Upper lobe of left lung (tissue), 6 donors: ENCODE data around the gene TNFAIP8L1. TPM values are rescaled to one million over a fixed set of nuclear protein-coding genes. Genes with fewer than 3 reads are reported as not detected.

Source experiments
- ATAC-seq, 2 donors: fragments of 200-7000 bp; cut with Tn5 transposase; one replicate each; pipeline ENCODE4 v1.9.1; 2022; ENCODE audit warnings: mild to moderate bottlenecking in 2 of 2, moderate library complexity in 2 of 2; ENCODE audit not compliant: low FRiP score in 2 of 2
- DNase-seq, 2 donors: peaks; one replicate each; pipeline ENCODE4 v3.0.0-alpha.2; 2019 to 2020
- H3K27ac ChIP-seq, 4 donors: fragments of 200-600 bp; sonication (generic); one replicate each; pipeline ENCODE4 v1.5.1; 2016 to 2019
- H3K27me3 ChIP-seq, 4 donors: fragments of 200-600 bp; sonication (generic); one replicate each; pipeline ENCODE4 v1.5.1; 2017 to 2019
- H3K36me3 ChIP-seq, 4 donors: fragments of 200-600 bp; sonication (generic); one replicate each; pipeline ENCODE4 v1.5.1; 2016 to 2019
- H3K4me1 ChIP-seq, 4 donors: fragments of 200-600 bp; sonication (generic); one replicate each; pipeline ENCODE4 v1.5.1; 2018 to 2019
- H3K4me3 ChIP-seq, 4 donors: fragments of 200-600 bp; sonication (generic); one replicate each; pipeline ENCODE4 v1.5.1; 2017 to 2019; ENCODE audit warnings: mild to moderate bottlenecking in 2 of 4, moderate library complexity in 1 of 4
- H3K9me3 ChIP-seq, 4 donors: fragments of 200-600 bp; sonication (generic); one replicate each; pipeline ENCODE4 v1.5.1; 2018 to 2019
- EP300 ChIP-seq, 4 donors: sonication (generic); formaldehyde crosslinking; IDR thresholded peaks; one replicate each; pipeline ENCODE4 v1.5.1; 2017; ENCODE audit warnings: antibody characterized with exemption in 4 of 4, control low read depth in 2 of 4
- POLR2A ChIP-seq, 4 donors: fragments of 450-650 bp; IDR thresholded peaks; one replicate each; pipeline ENCODE4 v1.5.1; 2016 to 2017; ENCODE audit warnings: antibody characterized with exemption in 4 of 4, mild to moderate bottlenecking in 2 of 4
- POLR2AphosphoS5 ChIP-seq, 2 donors: sonication (generic); formaldehyde crosslinking; IDR thresholded peaks; one replicate each; pipeline ENCODE4 v1.5.1; 2017; ENCODE audit warnings: antibody characterized with exemption in 2 of 2
- WGBS, 2 donors: methylation state at CpG; one replicate each; pipeline ENCODE4 v1.1.5; 2017 to 2018; 5-methylcytosine and 5-hydroxymethylcytosine counted together
- total RNA-seq, 6 donors: library from RNA; depleted of rRNA in 4 of 6; stranded (reverse); fragments of >200 nt in 4 of 6; gene quantifications; one replicate each; pipeline versions ENCODE4 v1.1.0 to v1.2.1, GENCODE V29; 2016 to 2021
- TF ChIP-seq, protein P1 (sequence below), 6 experiments: fragments of 450-650 bp in 4 of 6; fragments of 200-600 bp in 2 of 6; sonication (generic) in 2 of 6; IDR thresholded peaks; one replicate each; pipeline ENCODE4 v1.5.1; 2016 to 2019; ENCODE audit warnings: antibody characterized with exemption in 6 of 6
- donor health status: DM: no; HTN: no; CAD: no; lungs with moderate emphysema.
- donor health status: DM: no; HTN: yes; CAD: no; lungs with severe emphysema.

TNFAIP8L1 gene
- 10 to 100 TPM in 3 of 6 donors, 1 to 10 TPM in 3; 4.4 to 17.5 (median 11.4) TPM for total RNA-seq

DNA sequence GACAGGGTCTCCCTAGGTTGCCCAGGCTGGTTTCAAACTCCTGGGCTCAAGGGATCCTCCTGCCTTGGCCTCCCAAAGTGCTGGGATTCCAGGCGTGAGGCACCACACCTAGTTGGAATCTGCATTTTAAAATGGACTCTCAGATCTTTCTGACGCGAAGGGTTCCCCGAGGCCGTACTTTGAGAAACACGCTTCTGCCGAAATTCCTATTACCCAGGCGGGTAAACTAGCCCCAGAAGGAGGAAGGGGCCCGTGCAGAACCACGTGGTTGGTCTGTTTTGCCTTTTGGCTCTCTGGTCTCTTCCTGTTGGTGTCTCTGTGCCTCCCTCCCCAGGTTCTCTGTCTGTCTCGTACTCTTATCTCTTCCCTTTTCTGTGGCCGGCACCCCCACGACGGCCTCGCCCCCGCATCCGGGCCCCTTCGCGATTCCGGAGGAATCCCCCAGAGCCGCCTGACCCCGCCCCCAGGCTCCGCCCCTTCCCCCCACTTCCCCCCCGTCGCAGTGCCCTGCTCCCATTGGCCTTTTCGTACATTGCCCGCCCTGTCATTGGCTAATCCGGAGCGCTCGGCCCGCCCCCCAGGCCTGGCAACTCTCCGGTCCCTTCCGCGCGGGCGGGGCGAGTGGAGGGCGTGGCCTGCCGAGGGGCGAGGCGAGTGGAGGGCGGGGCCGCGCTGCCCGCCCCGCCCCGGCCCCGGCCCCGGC, at the start of gene TNFAIP8L1:
Gene TNFAIP8L1 (plus strand): TSS at position 689 of the 703 bp plus-strand sequence. CDS start 12,354 bp downstream, outside the sequence.
- Histone ChIP-seq H3K9me3 (no peaks in the 10 kb centered on the region), H3K4me3 (peak within 1 kb of the TSS; percentile 66 to 95 (median 80)), H3K4me1 (peaks cover 30 to 49% (median 39%) of the 10 kb centered on the region in 4 donors), H3K27ac (peak within 1 kb of the TSS; percentile 76 to 85 (median 82)), H3K36me3 (no peaks in the 10 kb centered on the region), H3K27me3 (no peaks in the 10 kb centered on the region)
- 4 to 6% methylated on average over 18 of the region's 49 CpGs for WGBS, 2 donors
- DNase-seq (peak; percentile 96 to 100), ATAC-seq (peak; percentile 97)
- TF ChIP-seq POLR2AphosphoS5 (IDR thresholded peaks at IDR 0.05) (peak; percentile 39 to 43), EP300 (IDR thresholded peaks at IDR 0.05) (no peak), POLR2A (IDR thresholded peaks at IDR 0.05) (peak in 2 of 4 donors; percentile 13 to 26)
- TF ChIP-seq, protein P1, sequence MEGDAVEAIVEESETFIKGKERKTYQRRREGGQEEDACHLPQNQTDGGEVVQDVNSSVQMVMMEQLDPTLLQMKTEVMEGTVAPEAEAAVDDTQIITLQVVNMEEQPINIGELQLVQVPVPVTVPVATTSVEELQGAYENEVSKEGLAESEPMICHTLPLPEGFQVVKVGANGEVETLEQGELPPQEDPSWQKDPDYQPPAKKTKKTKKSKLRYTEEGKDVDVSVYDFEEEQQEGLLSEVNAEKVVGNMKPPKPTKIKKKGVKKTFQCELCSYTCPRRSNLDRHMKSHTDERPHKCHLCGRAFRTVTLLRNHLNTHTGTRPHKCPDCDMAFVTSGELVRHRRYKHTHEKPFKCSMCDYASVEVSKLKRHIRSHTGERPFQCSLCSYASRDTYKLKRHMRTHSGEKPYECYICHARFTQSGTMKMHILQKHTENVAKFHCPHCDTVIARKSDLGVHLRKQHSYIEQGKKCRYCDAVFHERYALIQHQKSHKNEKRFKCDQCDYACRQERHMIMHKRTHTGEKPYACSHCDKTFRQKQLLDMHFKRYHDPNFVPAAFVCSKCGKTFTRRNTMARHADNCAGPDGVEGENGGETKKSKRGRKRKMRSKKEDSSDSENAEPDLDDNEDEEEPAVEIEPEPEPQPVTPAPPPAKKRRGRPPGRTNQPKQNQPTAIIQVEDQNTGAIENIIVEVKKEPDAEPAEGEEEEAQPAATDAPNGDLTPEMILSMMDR (IDR thresholded peaks at IDR 0.05), result no peak

GRCh38 chr19:4589579-4590410, 49.5 kb upstream of the TNFAIP8L1 start:
- peaks cover 0 to 13% (median 7%) of the 10 kb centered on the region in 4 donors for H3K27me3 ChIP-seq
- DNase-seq (no peak), ATAC-seq (no peak)

DNA sequence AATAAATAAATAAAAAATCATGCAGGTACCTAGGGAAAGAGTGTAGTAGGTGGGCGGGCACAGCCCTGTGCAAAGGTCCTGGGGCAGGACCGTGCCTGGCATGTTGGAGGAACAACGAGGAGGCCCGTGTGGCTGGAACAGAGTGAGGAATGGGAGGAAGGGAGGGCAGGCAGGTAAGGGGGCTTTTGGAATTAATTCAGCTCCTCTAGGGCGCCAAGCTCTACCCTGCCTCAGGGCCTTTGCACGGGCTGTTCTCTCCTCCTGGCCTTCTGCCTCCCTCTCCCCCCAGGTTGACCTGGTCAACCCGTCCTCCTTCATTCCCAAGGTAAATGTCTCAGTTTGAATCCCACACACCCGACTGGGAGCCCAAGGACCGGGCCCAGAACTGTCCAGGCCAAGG, 48.8 kb upstream of the TNFAIP8L1 start:
- no peak for ATAC-seq
- Histone ChIP-seq H3K4me1 (no peaks in the 10 kb centered on the region), H3K27me3 (peaks cover 0 to 6% (median 3%) of the 10 kb centered on the region in 4 donors), H3K36me3 (no peaks in the 10 kb centered on the region), H3K27ac (no peak overlapping the region), H3K4me3 (no peak overlapping the region), H3K9me3 (no peaks in the 10 kb centered on the region)
- TF ChIP-seq POLR2A (IDR thresholded peaks at IDR 0.05), result no peak
- TF ChIP-seq EP300 (IDR thresholded peaks at IDR 0.05), result no peak
- no peak for TF ChIP-seq POLR2AphosphoS5 (IDR thresholded peaks at IDR 0.05)
- TF ChIP-seq, protein P1 (IDR thresholded peaks at IDR 0.05), result no peak
- DNase-seq, result no peak
- WGBS, 2 donors, result 74 to 84% methylated on average over 9 of the region's 9 CpGs

More at GRCh38 chr19:4589579-4590410, 49.5 kb upstream of the TNFAIP8L1 start:
- Histone ChIP-seq H3K4me3 (no peak overlapping the region), H3K36me3 (no peaks in the 10 kb centered on the region), H3K9me3 (no peaks in the 10 kb centered on the region), H3K27ac (no peak overlapping the region), H3K4me1 (peaks cover under 1 to 2% (median 2%) of the 10 kb centered on the region in 4 donors)
- TF ChIP-seq EP300 (IDR thresholded peaks at IDR 0.05), result no peak
- TF ChIP-seq, protein P1 (IDR thresholded peaks at IDR 0.05), result peak in 1 of 6 experiments; percentile 22
- TF ChIP-seq POLR2A (IDR thresholded peaks at IDR 0.05), result no peak
- TF ChIP-seq POLR2AphosphoS5 (IDR thresholded peaks at IDR 0.05), result no peak
- 53 to 61% methylated on average over 11 of the region's 11 CpGs for WGBS, 2 donors

DNA sequence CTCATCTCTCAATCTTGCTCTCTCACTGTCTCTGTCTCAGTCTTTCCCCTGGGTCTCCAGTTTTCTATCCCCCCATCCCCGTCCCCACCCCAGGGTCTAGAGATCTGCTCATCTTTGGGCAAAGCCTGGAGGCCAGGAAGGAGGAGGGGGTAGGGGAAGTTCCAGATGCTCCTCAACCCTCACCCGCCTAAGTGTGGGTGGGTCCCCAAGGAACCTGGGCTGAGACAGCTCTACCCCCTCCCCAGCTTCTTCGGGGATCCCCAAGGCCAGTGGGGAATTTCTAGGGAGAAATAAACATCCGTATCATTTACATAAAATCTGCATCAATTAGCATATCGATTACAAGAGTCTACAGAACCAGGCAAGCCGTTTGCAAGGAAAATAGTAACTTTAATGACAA, 48.0 kb upstream of the TNFAIP8L1 start:
- Histone ChIP-seq H3K4me1 (no peaks in the 10 kb centered on the region), H3K27ac (no peak overlapping the region), H3K27me3 (no peaks in the 10 kb centered on the region), H3K9me3 (no peaks in the 10 kb centered on the region), H3K4me3 (no peak overlapping the region), H3K36me3 (no peaks in the 10 kb centered on the region)
- TF ChIP-seq EP300 (IDR thresholded peaks at IDR 0.05) (no peak), POLR2A (IDR thresholded peaks at IDR 0.05) (no peak), POLR2AphosphoS5 (IDR thresholded peaks at IDR 0.05) (no peak)
- TF ChIP-seq, protein P1 (IDR thresholded peaks at IDR 0.05), result no peak
- 45 to 49% methylated on average over 6 of the region's 6 CpGs for WGBS, 2 donors
- DNase-seq (no peak), ATAC-seq (no peak)
